HepG2 (cell line): ENCODE data around the gene RHEBL1.

Experiments
- BHLHE40 ChIP-seq: IDR thresholded peaks from 2 replicates; pipeline ENCODE4 v1.6.1; 2011; ENCODE audit warnings: low read length, improper control_type of control experiment
- FOXP1 ChIP-seq, 2 experiments: fragments of 450-650 bp in 1 of 2; IDR thresholded peaks; 2 replicates each; pipeline ENCODE4 v1.6.1; 2017 to 2018; ENCODE audit warnings: antibody characterized with exemption in 1 of 2
- GABPA ChIP-seq, 2 experiments: IDR thresholded peaks; 2 replicates each; pipeline ENCODE4 v1.6.1; 2011 to 2016; ENCODE audit warnings: low read depth in 2 of 2, low read length in 1 of 2, missing biosample characterization in 1 of 2, missing genetic modification characterization in 1 of 2
- ZFP1 ChIP-seq: IDR thresholded peaks from 2 replicates; pipeline ENCODE4 v1.6.1; 2016
- ZKSCAN1 ChIP-seq: fragments of 150-350 bp; IDR thresholded peaks from 2 replicates; pipeline ENCODE4 v1.6.1; 2014; ENCODE audit warnings: low read length
- ZNF235 ChIP-seq: sonication (generic); formaldehyde crosslinking; IDR thresholded peaks from 2 replicates; pipeline ENCODE4 v1.8.1; 2023; ENCODE audit warnings: mild to moderate bottlenecking, missing genetic modification reagents, borderline replicate concordance
- TF ChIP-seq, protein P1 (sequence below): sonication (generic); formaldehyde crosslinking; IDR thresholded peaks from 2 replicates; pipeline ENCODE4 v1.5.0; 2020; ENCODE audit warnings: missing genetic modification reagents
- TF ChIP-seq, protein P2 (sequence below): IDR thresholded peaks from 2 replicates; pipeline ENCODE4 v1.6.1; 2016; ENCODE audit warnings: missing biosample characterization, missing genetic modification reagents, low read depth

- TF ChIP-seq, protein P1, sequence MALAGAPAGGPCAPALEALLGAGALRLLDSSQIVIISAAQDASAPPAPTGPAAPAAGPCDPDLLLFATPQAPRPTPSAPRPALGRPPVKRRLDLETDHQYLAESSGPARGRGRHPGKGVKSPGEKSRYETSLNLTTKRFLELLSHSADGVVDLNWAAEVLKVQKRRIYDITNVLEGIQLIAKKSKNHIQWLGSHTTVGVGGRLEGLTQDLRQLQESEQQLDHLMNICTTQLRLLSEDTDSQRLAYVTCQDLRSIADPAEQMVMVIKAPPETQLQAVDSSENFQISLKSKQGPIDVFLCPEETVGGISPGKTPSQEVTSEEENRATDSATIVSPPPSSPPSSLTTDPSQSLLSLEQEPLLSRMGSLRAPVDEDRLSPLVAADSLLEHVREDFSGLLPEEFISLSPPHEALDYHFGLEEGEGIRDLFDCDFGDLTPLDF (CRISPR knock-in tag), result no peak
- TF ChIP-seq ZNF235 (CRISPR knock-in tag) (no peak), BHLHE40 (no peak), GABPA (IDR thresholded peaks at IDR 0.05; ENCODE audit: low read depth, low read length) (no peak), GABPA (CRISPR knock-in tag; IDR thresholded peaks at IDR 0.05; ENCODE audit: low read depth) (no peak), FOXP1 (IDR thresholded peaks at IDR 0.05) (no peak), FOXP1 (CRISPR knock-in tag; IDR thresholded peaks at IDR 0.05) (no peak), ZFP1 (no peak), ZKSCAN1 (no peak)
- TF ChIP-seq, protein P2, sequence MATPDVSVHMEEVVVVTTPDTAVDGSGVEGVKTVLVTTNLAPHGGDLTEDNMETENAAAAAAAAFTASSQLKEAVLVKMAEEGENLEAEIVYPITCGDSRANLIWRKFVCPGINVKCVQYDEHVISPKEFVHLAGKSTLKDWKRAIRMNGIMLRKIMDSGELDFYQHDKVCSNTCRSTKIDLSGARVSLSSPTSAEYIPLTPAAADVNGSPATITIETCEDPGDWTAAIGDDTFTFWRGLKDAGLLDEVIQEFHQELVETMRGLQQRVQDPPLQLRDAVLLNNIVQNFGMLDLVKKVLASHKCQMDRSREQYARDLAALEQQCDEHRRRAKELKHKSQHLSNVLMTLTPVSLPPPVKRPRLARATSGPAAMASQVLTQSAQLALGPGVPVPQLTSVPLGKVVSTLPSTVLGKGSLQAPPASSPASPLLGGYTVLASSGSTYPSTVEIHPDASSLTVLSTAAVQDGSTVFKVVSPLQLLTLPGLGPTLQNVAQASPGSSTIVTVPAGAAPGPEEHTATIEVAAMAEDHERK (CRISPR knock-in tag), result no peak
Measured at GRCh38 chr12:49097381-49097780, 27.6 kb upstream of the RHEBL1 start.
